ENCODE measurements around the gene CDKL4.
"Not testable (repeated sequence)": the region's sequence is repeated elsewhere in the genome, so short reads cannot be mapped to it uniquely, and the experiment has no call there.

Gene CDKL4

GRCh38 chr2:39176997-39177396 lies 66.8 kb downstream of the CDKL4 start:
- DNase-seq, result no peak

DNA sequence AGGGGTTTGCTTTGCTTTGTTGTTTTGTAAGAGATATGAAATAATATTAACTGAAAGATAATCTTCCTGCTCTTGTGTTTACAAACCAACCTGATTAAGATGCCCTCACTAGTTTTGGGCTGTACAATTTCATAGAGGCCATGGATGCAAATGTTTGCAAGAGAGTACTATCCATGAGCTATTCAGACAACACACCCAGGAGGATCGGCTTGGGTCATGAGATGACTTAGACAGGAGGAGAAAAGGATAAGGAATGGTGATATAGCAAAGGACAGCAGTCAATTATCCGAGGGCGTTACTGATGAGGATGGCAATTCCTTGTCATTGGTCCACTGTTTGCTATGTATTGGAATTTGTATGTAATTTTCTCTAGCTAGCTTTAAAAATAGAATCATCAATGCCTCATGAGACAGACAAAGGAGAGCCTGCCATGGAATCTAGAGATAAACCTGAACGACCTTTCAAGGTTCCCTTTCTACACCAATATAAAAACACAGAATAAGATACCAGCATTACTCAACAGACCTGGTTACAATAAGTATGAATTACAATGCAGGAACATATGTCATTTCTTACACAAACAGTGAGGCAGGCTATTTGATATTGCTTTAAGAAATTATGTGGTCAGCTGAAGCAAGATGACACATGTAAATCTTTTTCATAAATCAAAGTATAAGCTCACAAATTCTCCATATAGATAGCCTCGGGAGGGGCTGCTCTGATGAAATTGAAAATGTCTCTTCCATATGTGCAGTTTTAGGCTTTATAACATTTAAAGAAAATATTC lies 68.6 kb downstream of the CDKL4 start:
- DNase-seq, result no peak

GRCh38 chr2:39174022-39174421 lies 69.7 kb downstream of the CDKL4 start:
- DNase-seq, result no peak

- DNase-seq, result not testable (repeated sequence)
Measured at GRCh38 chr2:39172047-39172706, 71.6 kb downstream of the CDKL4 start.

- DNase-seq, result no peak
Measured at GRCh38 chr2:39171621-39172020, 72.1 kb downstream of the CDKL4 start.

GRCh38 chr2:39164089-39164488 lies 79.7 kb downstream of the CDKL4 start:
- no peak for DNase-seq

GRCh38 chr2:39160982-39161381 lies 82.8 kb downstream of the CDKL4 start:
- DNase-seq, result no peak

DNA sequence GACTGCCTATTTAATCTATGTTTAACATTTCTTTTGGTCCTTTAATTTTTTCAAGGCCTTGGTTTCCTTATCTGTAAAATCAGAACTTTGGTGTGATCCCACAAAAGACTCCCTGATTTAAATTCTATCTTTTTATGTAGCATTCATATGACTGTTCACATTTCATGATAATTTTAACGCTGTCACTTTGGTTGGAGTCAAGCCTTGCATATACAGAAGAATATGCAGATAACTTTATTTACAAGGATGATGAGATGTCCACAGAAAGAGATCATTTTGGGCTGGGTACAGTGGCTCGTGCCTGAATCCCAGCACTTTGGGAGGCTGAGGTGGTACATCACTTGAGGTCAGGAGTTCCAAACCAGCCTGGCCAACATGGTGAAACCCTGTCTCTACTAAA lies 84.5 kb downstream of the CDKL4 start:
- DNase-seq, result no peak

- no peak for DNase-seq
Measured at GRCh38 chr2:39158351-39158750, 85.4 kb downstream of the CDKL4 start.

GRCh38 chr2:39156846-39157245 lies 86.9 kb downstream of the CDKL4 start:
- no peak for DNase-seq

- DNase-seq, result no peak
Measured at GRCh38 chr2:39156107-39156506, 87.7 kb downstream of the CDKL4 start.

DNA sequence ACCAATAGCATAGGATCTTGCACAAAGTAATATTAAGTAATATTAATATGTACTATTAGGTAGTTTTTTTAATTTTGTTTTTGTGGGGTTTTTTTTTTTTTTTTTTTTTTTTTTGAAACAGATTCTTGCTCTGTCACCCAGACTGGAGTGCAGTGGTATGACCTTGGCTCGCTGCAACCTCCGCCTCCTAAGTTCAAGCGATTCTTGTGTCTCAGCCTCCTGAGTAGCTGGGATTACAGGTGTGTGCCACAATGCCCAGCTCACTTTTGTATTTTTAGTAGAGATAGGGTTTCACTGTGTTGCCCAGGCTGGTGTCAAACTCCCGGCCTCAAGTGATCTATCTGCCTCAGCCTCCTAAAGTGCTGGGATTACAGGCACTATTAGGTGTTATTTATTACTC lies 88.2 kb downstream of the CDKL4 start:
- DNase-seq, result not testable (repeated sequence)

DNA sequence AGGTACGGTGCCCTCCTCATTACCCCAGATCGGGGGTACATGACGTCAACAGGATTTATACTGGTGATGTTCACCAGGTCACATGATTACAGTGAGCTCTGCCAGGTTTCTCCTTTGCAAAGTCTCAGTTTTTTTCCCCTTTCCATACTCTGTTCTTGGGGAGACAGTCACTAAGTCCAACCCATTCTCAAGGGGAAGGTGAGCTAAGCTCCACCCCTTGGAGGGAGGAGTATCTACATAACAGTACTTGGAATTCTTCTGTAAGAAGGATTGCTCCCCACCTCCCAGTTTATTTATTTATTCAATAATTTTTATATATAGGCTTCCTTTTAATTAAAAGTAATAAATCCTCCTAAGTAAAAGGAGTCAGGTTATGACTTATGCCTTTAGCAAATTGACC lies 88.8 kb downstream of the CDKL4 start:
- DNase-seq, result no peak

DNA sequence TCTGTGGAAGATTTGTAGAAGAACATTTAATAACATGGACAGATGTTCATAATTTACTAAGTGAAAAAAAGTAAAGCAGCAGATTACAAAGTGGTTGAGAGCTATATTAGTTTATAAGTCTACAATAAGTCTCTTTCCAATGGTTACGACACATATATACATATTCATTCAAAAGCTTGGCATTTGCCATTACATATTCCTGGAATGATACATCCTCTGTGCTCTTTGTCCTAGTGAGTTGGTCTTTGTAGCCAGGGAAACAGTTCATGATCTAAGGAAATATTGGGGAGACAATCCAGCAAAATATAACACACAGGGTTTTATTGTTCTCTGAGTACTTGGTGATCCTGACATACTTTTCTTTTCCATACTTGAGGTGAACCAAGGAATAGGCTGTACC lies 90.5 kb downstream of the CDKL4 start:
- no peak for DNase-seq

DNA sequence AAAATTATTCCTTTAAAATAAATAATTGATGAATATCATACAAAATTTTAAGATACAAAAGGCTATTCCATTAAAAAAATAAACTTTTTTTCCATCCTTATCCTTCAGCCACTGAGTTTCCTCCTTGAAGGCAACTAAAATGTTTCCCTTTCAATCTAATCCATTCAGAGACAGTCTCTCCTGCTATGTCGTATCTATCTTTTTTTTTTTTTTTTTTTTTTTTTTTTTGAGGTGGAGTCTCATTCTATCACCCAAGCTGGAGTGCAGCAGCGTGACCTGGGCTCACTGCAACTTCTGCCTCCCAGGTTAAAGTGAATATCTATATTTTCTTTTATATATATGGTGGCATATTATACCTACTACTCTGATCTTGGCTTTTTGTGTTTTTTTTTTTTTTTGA lies 91.3 kb downstream of the CDKL4 start:
- DNase-seq, result no peak

DNA sequence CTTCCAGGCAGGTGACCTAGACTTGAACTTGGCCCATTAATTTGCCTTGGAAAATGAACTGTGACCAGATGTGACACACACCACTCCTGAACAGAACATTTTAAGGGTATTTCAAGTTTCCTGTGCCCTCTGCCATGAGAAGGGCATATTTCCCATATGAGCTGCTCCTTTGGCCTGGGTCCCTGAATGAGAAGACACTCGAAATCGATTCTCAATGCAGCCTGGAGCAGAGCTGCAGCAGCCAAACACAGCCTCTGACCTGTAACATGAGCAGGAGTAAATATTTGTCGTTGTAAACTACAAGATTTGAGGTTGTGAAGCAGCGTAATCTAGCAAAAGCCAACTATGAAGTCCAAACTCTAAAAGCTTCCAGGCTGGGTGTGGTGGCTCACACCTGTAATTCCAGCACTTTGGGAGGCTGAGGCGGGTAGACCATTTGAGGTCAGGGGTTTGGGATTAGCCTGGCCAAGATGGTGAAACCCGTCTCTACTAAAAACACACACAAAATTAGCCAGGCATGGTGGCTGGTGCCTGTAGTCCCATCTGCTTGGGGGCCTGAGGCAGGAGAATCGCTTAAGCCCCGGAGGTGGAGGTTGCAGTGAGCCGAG lies 92.8 kb downstream of the CDKL4 start:
- DNase-seq, result no peak

GRCh38 chr2:39150102-39150562 lies 93.6 kb downstream of the CDKL4 start:
- no peak for DNase-seq

DNA sequence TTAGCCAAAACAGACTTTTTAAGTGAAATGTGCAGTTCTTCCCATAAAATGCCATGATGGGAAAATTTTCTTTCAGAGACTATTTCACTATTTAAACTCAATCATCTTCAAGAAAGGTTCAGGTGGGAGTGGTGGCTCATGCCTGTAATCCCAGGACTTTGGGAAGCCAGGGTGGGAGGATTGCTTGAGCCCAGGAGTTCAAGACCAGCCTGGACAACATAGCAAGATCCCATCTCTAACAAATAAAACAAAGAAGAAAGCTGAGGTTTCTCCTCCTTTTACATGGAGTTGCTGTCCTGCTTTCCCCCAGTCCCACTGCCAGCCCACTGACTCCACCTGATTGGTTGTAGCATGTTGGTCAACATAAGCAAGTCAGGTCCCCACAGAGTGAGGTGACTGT lies 97.1 kb downstream of the CDKL4 start:
- no peak for DNase-seq

DNA sequence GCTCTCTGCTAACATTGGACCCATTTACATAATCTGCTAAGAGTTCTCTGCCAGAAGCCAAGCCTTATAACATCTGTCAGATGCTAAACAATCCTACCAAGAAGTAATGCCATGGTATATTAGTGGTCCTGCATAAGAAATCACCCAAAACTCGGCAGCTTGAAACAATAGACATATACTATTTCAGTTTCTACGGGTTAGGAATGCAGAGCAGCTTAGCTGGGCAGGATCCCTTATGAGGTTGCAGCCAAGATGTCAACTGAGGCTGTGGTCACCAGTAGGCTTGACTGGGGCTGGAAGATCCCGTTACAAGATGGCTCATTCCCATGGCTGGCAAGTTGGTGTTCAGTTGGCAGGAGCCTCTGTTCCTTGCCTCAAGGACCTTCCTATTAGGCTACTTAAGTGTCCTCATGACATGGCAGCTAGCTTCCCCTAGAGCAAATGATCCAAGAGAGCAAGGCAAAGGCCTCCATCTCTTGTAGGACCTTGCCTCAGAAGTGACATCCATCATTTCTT lies 97.8 kb downstream of the CDKL4 start:
- DNase-seq, result no peak

DNA sequence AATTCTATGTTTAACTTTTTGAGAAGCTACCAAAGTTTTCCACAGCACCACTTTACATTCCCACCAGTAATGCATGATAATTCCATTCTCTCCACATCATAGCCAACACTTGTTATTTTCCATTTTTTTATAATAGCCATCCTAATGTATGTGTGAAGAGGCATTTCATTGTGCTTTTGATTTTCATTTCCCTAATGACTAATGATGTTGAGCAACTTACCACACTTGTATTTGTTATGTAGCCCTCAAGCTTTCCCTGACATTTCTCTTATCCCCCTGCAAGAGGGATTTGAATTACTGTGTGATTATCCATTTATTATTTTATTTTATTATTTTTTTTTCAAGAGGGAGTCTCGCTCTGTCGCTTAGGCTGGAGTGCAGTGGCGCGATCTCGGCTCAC lies 99.4 kb downstream of the CDKL4 start:
- DNase-seq, result no peak

DNA sequence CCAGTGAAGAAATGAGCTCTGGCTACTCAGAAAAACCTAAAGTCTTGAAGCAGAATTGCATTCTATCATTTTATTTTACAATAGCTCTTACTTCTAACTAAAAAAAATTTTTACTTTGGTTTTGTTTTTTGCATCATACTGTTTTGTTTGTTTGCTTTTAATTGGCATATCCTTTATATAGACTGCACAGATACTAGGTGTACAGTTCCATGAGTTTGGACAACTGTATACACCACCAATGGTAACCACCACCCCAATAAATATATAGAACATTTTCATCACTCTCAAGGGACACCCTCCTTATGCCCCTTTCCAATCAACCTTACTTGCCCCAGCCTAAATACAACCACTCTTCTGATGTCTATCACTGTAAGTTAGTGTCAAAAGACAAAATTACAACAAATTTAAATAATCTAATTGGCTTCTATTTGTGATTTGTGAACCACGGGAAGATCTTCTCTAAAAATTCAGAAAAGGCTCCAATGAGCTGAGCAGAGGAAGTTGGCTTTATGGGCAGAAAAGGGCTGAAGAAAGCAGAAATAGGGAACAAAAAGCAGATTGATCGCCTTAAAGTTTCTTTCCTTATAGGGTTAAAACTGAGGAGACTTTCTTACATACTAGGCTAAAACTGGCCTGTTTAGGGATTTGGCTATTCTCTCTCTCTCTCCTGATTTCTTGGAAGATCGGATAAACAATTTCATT lies 100.7 kb downstream of the CDKL4 start:
- no peak for DNase-seq

GRCh38 chr2:39141334-39142271 lies 102.2 kb downstream of the CDKL4 start:
- no peak for DNase-seq
